Activated naive CD8-positive, alpha-beta T cell treated with anti-CD3 and anti-CD28 coated beads, Interleukin-2, amount 50 U/mL, for 16 hours (primary cell): Measurements from ENCODE around the gene DPF1.

Source experiments
- DNase-seq: peaks from one replicate; pipeline ENCODE4 v3.0.0-alpha.2; 2020; ENCODE audit warnings: low read depth, low spot score

The DPF1 gene

DNA sequence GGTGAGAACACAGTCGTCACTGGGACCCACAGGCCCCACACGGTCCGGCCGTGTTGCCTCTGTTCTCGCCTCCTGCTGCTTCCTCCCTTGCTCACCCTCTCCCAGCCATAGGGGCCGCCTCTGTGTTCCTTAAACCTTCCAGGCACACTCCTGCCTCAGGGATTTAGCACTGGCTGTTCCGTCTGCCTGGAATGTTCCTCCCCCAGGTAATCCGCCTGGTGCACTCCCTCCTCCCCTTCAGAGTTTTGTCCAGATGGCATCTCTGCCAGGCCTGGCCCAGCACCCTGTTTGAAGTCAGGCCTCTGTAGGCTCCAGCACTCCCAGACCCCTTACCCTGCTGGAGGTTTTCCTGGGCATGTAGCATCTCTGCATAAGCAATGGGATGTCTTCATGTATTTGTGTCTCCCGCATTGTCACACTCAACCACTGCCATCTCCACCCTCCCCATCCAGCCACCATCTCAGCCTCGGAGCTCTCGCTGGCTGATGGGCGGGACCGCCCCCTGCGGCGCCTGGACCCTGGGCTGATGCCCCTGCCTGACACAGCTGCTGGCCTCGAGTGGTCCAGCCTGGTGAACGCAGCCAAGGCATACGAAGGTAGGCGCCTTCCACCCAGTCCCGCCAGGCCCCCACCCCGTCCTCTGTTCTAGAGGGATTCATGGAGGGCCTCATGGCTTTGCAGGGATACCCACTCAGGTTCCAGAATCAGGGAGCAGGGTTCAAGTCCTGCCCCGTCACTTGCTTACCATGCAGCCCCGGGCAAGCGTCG, 25.9 kb downstream of the DPF1 start:
- DNase-seq = no peak

DNA sequence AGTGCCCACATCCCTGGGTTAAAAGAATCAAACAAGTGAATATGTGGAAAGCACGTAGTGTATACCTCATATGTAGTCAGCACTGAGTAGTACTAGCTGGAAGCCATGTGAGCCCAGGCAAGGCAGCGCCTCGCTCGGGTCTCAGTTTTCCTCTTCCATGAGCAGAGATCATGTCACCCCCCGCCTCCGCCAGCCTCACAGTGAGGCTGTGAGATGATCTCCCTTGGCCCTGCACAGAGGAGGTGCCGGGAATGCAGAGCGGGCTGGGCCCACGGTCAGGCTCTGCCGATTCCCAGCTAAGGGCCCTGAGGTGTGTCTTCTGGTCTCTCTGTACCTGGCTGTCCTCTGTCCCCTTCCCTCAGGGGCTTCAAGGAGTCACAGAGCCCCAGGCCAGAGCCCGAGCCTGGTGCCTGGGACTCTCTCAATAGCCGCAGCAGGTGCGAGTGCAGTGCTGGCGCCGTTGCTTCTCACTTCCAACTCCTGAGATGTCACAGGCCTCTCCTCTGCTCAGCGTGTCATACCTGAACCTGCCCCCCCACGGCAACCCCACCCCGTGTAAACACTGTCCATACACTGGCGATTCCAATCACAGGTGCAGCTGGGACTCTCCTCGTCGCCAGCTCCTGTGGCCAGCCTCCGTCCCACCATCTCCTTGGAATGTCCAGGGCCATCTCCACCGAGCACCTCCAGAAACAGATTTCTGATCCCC, 26.9 kb downstream of the DPF1 start:
- no peak for DNase-seq

DNA sequence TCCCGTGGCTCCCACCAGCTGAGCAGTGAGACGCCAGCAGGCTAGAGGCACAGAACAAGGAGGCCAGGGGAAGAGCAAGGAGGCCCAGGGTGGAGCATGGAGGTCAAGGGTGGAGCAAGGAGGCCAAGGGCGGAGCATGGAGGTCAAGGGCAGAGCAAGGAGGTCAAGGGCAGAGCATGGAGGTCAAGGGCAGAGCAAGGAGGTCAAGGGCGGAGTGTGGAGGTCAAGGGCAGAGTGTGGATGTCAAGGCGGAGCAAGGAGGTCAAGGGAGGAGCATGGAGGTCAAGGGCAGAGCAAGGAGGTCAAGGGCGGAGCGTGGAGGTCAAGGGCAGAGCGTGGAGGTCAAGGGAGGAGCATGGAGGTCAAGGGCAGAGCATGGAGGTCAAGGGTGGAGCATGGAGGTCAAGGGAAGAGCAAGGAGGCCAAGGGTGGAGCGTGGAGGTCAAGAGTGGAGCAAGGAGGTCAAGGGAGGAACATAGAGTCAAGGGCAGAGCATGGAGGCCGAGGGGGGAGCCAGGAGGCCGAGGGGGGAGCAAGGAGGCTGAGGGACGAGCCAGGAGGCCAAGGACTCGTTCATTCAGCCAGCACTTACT, 27.7 kb downstream of the DPF1 start:
- DNase-seq = no peak

DNA sequence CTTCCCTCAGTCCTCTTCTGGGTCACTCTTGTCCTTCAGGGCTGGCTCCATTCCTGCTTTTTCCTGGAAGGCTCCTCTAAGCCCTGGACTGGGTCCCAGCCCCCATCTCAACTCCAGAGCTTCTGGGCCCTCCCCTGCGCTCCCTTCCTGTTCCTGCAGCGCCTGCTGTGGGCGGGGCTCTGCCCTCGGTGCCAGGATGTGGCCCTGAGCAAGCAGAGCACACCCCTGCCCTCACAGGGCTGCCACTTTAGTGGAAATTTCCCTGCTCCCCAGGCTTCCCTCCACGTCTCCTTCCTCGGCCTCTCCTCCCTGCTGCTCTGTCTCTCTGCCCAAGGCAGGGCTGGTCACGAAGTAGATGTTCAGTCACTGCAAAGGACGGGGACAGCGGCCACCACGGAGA, 28.8 kb downstream of the DPF1 start:
- no peak for DNase-seq

DNA sequence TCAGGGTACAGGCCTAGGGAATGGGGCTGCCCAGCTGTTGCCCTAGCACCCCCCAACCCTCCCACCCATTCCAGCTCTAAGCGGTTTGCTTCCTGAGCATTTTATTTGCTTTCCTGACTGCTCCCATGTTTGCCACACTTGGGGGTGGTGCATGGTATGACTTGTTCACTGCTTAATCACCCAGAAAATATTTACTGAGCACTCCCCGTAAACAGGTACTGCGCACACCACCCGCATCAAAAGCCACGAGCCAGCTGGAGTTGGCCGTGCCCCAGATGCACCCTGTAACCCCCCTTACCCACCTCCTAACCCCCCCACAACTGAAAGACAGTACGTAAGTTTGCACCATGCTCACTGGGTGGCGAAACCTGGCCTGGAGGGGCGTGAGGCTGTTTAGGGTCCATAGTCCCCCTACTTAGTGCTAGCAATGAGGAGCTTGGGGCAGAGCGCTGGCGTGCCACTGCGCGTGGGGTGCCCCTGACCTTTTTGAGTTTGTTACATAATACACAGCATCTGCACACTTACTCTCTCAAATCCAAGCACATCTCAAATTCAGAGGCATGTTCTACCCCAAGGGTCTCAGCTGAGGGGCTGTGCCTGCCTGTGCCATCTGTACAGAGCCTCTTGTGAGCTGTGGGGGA, 29.8 kb downstream of the DPF1 start:
- DNase-seq = no peak

DNA sequence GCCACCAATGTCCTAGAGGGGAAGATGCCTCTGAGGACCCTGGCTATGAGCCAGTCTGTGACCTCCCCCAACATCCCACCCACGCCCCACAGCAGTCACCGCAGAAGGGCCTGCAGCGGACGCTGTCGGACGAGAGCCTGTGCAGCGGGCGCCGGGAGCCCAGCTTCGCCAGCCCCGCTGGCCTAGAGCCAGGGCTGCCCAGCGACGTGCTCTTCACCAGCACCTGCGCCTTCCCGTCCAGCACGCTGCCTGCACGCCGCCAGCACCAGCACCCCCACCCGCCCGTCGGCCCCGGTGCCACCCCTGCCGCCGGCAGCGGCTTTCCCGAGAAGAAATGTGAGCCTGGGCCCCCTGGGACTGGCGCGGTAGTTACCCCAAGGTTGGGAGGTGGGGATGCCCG, 30.6 kb downstream of the DPF1 start:
- no peak for DNase-seq

DNA sequence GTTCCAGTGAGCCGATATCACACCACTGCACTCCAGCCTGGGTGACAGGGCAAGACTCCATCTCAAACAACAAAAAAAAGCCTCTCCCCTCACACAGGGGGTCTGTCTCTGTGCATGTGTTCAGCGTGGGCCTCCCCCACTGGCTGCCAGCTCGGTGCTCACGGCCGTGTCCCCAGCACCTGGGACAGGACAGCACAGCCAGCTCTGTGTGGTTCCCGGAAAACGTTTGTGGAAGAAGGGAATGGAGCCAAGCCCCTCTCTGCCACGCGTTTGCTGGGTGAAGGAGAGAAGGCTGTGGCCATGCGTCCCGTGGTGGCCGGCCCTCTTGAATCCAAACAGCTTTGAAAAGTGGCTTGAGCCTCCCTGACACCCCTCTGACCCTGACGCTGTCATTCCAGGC, 32.3 kb downstream of the DPF1 start:
- DNase-seq = no peak

DNA sequence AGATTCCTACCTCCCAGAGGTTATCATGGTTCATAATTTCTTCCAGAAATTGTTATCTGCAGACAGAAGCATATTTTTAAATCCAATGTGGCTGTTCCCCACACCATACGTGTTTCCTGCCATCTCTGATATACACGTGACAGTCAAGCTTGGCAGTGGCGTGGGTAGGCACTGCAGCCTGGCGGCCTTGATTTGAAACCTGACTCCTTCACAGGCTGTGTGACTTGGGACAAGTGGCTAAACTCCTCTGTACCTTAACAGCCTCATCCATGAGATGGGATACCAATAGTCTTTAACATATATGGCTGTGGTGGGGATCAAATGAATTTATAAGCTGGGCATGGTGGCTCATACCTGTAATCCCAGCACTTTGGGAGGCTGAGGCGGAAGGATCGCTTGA, 33.2 kb downstream of the DPF1 start:
- DNase-seq = no peak

DNA sequence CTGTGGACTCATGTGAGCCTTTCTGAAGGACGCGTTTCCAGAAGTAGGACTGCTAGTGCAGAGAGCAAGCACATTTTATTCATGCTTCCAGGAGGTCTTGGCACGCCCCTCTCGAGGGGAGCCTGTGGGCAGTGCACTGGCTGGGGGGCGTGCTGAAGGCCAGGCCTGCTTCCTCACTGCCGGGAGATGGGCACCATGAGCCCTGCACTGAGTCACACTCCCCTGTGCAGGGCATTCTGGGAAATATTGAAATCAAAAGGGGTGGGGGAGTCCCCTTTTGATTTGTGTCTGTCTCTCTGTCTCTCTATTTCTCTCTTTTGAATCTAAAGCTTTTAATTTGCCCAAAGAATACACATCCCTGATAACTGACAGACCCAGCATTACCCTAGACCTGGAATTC, 34.0 kb downstream of the DPF1 start:
- DNase-seq = no peak

DNA sequence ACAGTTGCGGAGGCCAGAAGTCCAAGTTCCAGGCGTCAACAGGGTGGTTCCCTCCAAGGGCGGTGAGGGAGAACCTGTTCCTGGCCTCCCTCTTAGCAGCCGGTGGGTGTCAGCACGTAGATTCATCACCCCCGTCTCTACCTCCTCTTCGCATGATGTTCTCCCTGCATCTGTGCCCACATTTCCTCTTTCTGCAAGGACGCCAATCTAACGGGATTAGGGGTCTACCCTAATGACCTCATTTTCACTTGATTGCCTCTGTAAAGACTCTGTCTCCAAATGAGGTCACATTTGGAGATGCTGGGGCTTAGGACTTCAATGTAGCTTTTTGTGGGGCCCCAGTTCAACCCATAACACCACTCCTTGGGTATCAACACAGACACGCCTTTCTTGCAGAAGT, 38.5 kb downstream of the DPF1 start:
- no peak for DNase-seq

DNA sequence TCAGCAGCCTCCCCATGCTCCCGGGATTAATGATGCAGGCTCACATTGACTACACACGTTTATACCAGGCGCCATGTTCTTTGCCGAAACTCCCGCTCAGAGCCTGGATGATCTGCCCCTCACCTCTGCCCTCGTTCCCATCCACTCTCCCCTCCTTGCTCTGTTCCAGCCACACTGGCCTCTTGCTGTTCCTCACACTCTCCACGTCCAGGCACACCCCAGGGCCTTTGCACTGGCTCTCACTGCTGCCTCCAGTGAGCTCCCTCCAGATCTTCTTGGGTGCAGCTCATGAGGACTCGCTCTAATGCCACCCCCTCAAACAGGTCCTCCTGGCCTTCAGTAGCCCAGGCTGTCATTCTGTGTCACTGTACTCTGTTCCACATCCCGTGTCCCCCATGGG, 39.2 kb downstream of the DPF1 start:
- DNase-seq = no peak

DNA sequence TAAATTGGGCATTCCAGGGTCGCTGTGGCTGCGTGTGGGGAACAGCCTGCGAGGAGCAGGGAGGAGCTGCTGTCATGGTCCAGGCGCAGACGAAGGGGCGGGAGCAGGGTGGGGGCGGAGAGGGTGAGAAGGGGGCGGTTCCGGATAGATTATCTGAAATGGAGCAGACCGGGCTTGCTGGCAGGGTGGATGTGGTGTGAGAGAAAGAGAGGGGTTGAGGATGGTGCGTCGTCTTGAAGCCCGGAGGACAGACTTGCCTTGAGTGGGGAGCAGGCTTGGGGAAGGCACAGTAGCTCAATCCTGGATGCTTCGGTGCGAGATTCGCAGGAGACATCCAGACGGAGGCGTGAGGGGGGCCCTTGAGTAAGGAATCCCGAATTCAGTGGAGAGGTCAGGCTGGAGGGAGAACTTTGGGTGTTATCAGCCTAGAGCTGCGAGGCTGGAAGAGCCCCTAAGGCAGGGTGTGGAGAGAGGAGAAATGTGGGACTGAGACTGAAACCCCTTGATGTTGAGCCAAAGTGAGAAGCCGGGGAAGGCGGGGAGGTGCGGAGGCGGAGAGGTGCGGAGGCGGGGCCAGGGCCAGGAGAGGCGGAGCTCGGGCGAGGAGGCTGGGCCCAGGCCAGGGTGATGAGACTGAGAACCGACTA, 40.6 kb downstream of the DPF1 start:
- DNase-seq = no peak

DNA sequence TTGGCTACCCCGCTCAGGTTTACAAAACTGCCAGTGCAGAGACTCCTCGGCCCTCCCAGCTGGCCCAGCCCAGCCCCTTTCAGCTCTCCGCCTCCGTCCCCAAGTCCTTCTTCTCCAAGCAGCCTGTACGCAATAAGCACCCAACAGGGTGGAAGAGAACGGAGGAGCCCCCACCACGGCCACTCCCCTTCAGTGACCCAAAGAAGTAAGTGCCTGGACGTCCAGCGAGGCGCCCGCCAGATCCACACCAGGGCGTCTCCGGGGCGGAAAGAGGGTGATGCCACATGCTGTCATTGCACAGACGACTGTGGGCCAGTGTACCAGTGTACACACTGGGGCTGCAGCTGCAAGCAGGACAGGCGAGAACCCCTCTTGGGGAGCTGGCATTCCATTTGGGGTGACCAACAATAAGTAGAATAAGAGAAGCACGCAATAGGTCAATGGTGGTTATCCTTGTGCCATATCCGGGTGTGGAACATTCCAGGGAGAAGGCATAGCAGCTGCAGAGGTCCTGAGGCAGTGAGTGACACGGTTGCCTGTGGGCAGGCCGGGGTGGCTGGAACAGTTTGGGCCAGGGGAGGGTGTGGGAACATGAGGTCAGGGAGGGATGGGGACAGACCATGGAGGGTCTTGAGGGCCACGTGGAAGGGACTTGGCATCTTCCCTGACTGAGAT, 41.3 kb downstream of the DPF1 start:
- no peak for DNase-seq

DNA sequence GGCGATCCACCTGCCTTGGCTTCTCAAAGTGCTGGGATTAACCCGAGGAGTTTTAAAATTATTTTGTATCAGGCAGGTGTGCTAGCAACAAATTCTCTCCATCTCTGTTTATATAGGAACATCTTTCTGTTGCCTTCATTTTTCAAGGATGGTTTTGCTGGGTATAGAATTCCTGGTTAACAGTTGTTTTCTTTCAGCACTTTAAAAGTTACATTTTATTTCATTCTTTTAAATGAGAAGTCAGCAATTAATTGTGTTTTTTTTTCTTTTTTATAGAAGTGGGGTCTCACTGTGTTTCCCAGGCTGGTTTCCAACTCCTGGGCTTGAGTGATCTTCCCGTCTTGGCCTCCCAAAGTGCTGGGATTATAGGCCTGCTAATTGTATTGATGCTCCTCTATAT, 44.0 kb downstream of the DPF1 start:
- DNase-seq = no peak

DNA sequence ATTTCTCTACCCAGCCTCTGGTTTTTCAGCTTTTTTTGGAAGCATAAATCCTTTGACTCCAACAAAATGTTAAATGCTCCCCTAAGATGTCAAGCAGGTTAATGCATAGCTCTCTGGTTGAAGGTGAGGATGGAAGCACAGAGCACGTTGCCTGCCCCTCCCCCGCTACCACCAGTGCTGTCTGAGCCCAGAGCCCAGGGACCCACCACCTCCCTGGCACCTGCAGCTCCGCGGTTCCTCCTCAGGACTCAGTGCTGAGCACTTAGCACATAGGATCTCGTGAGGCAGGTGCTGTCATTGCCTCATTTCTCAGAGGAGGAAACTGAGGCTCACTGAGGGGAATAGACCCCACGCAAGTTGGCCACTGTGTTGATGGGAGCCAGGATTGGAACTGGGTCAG, 48.6 kb downstream of the DPF1 start:
- DNase-seq = no peak

DNA sequence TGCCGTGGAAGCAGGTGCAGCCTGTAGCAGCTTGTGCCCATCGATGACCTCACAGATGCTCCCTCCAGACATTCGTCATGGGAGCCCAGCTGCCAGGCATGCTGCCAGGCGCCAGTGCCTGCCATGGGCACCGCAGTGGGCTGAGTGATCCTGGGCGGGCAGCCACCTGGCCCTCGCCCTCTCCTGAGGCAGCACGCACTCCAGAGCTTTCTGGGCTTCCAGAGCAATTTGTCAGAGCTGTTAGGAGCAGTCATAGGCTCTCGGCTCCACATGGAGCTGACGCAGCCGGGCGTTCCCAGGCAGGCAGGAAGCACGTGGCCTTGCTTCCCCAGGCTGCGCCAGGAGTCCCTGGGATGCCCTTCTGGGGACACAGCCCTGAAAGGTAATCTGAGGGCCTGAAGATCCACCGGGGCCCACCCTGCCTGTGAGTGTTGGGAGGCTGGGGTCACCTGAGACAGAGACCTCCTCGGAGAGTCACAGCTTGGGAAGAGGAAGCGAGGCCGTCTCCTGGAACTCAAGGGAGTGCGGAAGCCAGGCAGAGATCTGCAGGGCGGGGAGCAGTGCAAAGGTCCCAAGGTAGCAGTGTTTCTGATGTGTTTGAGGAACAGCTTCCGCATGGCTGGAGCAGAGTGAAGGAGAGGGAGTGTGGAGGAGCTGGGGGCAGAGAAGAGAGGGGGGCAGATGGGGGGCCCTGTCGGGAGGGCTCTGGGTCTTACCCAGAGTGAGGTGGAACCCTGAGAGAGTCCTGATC, 50.6 kb downstream of the DPF1 start:
- DNase-seq = no peak

DNA sequence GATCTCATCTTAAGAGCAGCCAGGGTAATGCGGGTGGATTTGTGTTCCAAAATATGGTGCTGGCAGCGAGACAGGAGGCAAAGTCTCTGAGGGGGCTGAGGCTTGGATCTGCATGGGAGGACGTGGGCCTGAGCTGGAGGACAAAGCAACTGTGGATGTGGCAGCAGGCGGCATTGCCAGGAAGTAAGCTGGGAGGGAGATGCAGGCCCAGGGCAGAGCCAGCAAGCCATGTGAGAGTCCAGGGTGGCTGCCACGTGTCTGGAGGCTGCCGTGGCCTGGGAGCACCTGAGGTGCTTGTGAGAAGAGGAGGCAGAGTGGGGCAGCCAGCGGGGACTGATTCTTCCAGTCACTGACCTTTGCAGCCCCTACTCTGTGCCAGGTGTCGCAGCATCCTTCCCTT, 52.0 kb downstream of the DPF1 start:
- no peak for DNase-seq

DNA sequence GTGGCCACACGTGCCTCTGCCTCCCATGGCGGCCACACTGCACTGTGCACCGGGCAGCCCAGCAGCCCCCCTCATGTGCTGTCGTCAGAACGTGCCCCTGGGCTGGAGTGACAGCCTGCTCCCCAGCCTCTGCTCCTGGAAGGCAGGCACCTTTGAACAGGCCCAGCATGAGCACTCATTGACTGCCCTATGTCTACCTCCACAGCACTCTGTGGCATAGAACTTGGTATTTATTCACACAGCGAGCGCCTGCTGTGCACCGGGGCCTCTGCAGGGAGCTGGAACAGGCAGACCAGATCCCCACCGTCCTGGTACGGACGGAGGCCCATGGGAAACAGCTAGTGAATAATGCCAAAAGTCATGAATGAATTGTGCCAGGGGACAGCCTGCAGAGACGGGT, 53.7 kb downstream of the DPF1 start:
- no peak for DNase-seq

DNA sequence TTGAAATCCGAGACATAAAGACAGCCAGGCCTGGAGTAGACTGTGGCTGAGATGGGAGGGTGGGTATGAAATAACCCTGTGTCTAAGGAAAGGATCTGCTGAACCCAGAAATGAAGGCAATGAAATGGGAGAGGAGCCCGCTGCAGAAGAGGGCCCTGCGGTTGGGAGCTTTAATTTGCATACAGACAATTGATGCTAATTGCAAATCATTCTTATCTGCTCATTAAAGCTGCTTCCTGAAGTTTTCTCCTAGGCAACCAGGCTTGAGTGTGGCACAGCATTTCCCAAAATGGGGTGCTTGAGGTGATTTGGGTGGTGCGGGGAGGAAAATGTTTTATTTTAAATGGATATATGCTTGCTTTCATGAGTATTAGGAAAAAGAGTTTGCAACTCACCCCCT, 55.4 kb downstream of the DPF1 start:
- DNase-seq = no peak

DNA sequence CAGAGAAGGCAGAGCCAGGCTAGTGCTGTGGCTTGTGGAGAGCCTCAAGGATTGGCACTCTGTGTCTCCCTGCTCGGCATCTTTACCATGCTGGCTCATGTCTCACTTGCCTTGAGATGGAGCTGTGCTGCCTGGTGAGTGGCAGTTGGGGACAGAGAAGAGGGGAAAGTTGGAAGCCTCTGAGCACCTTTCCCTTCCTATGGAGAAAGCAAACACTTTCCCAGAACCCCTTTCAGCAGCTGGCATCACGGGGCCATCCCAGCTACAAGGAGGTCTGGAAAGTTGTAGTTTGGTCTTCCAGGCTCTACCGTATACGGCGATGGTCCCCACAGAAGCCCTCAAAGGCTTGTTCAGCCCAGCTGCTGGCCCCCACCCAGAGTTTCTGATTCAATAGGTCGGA, 58.7 kb downstream of the DPF1 start:
- DNase-seq = no peak

DNA sequence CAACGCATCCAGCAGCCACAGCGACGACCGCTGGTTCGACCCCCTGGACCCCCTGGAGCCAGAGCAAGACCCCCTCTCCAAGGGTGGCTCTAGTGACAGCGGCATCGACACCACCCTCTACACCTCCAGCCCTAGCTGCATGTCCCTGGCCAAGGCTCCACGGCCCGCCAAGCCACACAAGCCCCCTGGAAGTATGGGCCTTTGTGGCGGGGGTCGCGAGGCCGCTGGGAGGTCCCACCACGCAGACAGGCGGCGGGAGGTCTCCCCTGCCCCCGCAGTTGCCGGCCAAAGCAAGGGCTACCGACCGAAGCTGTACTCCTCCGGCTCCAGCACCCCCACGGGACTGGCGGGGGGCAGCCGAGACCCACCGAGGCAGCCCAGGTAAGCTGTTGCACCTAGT, 59.5 kb downstream of the DPF1 start:
- DNase-seq = no peak
